Ishikawa (cell line): ENCODE measurements around the gene DSCAML1.

Source experiments
- EP300 ChIP-seq: IDR thresholded peaks from 2 replicates; pipeline ENCODE4 v1.6.1; 2012; ENCODE audit warnings: borderline replicate concordance
- FOXM1 ChIP-seq: IDR thresholded peaks from 2 replicates; pipeline ENCODE4 v1.6.1; 2012; ENCODE audit warnings: low read depth, borderline replicate concordance
- MAX ChIP-seq: IDR thresholded peaks from 2 replicates; pipeline ENCODE4 v1.6.1; 2012
- RAD21 ChIP-seq: IDR thresholded peaks from 2 replicates; pipeline ENCODE4 v1.6.1; 2012; ENCODE audit warnings: low read depth
- TAF1 ChIP-seq: IDR thresholded peaks from 2 replicates; pipeline ENCODE4 v1.6.1; 2012; ENCODE audit warnings: low read depth, mild to moderate bottlenecking

GRCh38 chr11:117719480-117719879 lies 77.5 kb downstream of the DSCAML1 start:
- TF ChIP-seq RAD21 (no peak), TAF1 (no peak), EP300 (no peak), MAX (no peak), FOXM1 (no peak)
